GM21723 (cell line): ENCODE measurements around the gene PGGHG.
"Not testable (repeated sequence)": the region's sequence is repeated elsewhere in the genome, so short reads cannot be mapped to it uniquely, and the experiment has no call there.

Experiments used
- ATAC-seq: cut with Tn5 transposase; IDR thresholded peaks from one replicate; pipeline ENCODE4 v1.9.1; 2021; ENCODE audit warnings: mild to moderate bottlenecking, moderate library complexity; ENCODE audit not compliant: unreplicated experiment

Gene PGGHG

DNA sequence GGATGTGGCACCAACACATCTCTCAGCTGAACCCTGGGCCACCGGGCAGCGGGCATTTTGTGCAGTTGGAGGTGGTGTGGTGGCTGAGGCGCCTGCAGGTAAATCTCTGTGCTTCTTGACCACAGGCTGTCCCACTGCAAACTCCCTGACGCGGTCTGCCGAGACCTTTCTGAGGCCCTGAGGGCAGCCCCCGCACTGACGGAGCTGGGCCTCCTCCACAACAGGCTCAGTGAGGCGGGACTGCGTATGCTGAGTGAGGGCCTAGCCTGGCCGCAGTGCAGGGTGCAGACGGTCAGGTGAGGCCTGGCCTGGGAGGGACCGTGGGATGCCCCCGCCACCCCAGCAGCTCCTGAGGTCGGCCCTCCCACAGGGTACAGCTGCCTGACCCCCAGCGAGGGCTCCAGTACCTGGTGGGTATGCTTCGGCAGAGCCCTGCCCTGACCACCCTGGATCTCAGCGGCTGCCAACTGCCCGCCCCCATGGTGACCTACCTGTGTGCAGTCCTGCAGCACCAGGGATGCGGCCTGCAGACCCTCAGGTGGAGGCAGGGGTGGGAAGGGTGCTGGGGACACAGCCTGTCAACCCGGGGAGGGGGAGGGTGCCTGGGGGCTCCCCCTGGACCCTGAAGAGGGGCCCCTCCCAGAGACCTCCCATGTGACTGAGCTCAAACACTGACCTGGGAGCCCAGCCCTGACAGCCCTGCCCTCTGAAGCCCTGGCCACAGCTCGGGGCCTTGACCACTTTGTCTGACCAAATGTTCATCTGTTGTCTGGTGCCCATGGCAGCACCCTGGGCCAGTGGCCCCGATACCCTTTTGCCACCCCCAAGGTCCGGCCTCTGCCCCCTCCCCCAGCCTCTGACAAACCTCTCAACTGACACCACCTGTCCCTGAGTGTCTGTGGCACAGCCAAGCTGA is 4.6 kb upstream of the PGGHG start:
- no peak for ATAC-seq

DNA sequence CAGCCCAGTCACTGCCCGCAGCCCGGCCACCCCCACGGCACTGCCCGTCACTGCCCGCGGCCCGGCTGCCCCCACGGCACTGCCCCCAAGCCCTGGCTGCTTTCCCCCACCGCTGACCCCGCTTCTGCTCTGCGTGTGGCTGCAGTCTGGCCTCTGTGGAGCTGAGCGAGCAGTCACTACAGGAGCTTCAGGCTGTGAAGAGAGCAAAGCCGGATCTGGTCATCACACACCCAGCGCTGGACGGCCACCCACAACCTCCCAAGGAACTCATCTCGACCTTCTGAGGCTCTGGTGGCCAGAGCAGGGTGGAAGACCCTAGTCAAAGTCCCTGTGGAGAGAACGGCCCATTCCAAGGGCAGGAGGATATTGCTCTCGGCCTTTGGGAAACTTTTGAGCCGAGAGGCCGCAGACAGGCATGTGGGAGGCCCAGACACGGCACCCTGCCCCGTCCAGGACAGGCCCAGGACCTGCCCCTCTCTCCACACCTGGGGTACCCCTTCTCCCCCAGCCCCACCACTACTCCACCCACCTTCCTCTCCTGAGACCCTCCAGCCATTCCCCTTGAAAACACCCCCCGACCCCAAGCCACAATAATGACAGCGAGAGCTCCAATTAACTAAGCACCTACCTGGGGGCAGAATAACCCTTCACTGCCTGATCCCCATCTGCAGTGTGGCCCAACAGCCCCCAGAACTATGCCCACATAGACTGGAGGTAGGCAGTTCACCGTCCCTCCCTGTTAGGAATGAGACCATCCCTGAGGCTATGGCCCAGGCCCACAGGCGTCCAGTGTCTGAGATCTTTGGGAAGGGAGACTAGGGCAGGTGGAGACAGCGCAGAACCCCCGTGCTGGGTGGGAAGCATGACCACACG is 3.7 kb upstream of the PGGHG start:
- ATAC-seq, result no peak

DNA sequence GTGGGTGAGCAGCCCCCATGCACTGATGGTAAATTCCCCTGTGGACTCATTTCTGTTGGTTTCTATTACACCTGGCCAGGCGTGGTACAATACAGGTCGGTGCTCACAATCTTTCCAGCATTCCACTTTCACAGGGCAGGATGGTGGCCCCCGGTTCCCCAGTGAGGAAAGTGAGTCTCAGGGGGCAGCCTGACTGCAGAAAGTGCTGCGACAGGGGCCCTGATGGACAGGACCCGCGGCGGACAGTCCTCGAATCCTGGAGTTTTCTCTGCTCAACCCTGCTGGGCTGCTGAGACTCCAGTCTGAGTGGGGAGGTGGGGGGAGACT is 3.1 kb upstream of the PGGHG start:
- no peak for ATAC-seq

DNA sequence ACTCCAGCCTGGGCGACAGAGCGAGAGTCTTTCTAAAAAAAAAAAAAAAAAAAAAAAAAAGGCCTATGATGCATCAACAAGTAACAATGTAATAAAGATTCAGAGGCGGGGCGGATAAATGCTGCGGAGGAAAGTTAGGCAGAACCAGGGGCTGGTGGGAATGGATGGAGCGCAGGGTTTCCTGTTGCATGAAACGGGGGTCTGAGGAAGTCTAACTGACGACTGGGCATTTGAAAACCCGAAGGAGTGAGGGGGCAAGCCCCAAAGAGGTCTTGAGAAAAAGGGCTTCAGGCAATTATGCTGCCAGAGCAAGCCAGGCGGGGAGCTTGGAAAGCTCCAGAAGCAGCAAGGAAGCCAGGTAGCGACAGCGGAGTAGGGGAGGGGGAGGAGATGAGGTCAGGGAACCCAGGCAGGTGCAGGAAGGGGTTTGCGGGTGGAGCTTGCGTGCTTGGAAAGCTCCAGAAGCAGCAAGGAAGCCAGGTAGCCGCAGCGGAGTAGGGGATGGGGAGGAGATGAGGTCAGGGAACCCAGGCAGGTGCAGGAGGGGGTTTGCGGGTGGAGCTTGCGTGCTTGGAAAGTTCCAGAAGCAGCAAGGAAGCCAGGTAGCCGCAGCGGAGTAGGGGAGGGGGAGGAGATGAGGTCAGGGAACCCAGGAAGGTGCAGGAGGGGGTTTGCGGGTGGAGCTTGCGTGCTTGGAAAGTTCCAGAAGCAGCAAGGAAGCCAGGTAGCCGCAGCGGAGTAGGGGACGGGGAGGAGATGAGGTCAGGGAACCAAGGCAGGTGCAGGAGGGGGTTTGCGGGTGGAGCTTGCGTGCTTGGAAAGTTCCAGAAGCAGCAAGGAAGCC is 1.7 kb upstream of the PGGHG start:
- not testable (repeated sequence) for ATAC-seq

DNA sequence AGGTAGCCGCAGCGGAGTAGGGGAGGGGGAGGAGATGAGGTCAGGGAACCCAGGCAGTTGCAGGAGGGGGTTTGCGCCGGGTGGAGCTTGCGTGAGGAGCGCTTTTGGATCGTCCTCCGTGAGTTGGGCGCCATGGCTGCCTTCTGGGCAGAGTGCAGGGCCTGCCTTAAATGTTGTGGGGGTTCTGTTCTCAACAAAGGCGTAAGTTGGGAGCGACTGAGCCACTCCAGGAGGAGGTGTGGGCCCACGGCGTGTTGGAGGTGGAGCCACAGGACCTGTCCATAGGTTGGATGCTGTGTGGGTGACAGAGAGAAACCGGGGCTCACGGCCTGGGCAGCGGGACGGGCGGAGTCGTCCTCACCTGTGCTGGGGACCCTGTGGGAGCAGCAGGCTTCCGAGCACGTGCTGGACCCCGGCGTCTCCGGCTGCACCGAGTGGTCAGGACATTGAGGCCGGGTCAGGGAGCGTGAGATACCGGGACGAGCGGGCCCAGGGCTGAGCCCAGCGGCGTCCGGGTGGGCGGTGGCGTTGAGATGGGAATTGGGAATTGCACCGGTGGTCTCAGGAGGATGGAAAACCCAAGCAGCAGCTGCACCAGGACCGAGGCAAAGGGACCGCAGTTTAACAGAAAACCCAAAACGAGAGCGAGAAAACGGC is 977 bp upstream of the PGGHG start:
- no peak for ATAC-seq

DNA sequence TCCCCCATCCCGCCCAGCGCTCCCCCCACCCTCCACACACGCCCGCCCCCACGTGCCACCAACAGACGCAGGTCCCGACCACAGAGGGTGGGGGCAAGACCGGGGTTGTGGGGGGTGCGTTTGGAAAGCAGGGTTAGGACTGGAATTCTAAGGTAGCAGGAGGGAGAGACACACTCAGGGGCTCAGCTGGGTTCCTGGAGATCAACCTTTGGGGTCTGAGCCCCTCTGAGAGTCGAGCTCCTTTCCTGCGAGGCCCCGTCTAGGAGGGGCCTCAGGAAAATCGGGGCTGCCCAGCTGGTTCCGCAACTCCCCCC is 429 bp downstream of the PGGHG start:
- ATAC-seq, result no peak

DNA sequence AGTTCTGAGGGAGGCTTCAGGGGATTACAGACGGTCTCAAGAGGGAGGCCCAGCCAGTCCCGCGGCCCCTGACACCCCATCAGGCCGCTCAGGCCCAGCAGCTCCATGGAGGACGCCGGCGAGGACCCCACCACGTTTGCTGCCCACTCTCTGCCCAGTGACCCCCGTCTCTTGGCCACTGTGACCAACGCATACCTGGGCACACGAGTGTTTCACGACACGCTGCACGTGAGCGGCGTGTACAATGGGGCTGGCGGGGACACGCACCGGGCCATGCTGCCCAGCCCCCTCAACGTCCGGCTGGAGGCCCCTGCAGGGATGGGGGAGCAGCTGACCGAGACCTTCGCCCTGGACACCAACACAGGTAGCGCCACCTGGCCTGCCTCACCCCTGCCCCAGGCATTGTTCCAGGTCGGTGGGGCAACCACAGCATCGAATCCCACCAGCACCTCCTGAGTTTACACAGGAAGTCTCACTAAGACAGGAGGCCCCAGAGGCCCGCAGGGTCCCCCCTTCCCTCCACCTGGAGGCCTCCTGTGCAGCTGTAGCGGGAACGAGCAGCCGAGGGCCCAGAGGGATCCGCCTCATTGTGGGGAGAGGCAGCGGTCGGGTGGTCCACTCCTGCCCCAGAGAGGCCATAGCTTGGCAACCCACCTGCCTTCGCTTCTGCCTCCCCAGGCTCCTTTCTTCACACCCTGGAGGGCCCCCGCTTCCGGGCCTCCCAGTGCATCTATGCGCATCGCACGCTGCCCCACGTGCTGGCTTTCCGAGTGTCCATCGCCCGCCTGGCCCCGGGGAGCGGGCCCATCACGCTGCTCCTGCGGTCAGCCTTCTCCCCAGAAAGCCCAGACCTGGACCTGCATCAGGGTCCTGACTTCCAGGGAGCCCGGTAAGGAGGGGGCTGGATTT is 1.0 kb downstream of the PGGHG start:
- ATAC-seq, result no peak

DNA sequence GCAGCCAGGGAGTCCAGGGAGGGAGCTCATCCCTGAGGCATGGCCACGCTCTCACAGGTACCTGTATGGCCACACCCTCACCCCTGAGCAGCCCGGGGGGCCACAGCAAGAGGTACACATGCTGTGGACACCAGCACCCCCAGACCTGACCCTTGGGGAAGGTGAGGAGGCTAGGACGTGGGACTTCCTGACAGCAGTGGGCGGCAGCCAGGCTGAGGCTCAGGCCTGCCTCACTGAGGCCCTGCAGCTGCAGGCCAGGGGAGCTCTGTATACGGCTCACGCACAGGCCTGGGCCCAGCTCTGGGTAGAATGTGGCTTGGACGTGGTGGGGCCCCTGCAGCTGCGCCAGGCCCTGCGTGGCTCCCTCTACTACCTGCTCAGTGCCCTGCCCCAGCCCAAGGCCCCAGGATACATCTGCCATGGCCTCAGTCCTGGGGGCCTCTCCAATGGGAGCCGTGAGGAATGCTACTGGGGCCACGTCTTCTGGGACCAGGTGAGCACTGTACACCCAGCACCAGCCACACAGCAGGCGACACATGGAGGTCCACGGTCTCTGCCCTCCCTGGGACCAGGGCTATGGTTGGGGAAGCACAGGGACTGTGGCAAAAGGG is 1.8 kb downstream of the PGGHG start:
- no peak for ATAC-seq

DNA sequence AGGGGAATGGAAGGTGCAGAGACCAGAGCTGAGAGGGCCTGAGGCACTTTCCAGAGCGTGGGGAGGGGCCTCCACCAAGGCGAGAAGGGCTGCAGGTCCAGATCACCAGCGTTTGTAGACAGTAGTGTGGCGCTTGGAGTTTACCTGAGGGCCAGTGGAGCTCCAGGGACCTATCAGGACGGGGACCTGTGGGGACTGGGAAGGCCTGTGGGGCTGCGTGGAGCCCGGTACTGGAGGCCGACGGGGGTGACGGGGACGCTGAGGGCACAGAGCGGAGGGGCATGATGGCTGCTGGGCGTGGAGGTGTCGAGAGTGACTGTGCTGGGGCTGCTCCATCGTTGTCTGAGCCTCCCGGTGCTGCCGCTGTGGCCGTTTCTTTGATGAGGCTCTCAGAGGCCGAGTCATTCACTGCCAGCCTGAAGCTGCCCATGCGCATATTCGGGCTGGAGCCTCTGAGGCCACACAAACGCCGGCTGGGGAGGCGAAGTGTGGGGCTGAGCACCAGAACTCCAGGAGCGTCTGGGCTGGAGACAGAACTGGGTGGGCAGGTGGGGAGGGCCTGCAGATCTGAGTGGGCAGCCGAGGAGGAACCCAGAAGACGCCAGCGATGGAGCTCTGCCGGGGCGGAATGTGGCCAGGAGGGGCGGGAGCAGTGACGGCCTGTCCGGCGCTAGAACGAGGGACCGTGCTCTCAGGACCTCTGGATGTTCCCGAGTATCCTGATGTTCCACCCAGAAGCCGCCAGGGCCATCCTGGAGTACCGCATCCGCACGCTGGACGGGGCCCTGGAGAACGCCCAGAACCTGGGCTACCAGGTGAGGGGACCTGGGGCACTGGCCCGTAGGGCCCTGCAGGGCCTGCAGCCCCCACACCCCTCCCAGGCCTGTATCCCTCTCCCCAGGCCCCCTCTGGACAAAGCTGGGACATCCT is 2.6 kb downstream of the PGGHG start:
- ATAC-seq, result no peak

DNA sequence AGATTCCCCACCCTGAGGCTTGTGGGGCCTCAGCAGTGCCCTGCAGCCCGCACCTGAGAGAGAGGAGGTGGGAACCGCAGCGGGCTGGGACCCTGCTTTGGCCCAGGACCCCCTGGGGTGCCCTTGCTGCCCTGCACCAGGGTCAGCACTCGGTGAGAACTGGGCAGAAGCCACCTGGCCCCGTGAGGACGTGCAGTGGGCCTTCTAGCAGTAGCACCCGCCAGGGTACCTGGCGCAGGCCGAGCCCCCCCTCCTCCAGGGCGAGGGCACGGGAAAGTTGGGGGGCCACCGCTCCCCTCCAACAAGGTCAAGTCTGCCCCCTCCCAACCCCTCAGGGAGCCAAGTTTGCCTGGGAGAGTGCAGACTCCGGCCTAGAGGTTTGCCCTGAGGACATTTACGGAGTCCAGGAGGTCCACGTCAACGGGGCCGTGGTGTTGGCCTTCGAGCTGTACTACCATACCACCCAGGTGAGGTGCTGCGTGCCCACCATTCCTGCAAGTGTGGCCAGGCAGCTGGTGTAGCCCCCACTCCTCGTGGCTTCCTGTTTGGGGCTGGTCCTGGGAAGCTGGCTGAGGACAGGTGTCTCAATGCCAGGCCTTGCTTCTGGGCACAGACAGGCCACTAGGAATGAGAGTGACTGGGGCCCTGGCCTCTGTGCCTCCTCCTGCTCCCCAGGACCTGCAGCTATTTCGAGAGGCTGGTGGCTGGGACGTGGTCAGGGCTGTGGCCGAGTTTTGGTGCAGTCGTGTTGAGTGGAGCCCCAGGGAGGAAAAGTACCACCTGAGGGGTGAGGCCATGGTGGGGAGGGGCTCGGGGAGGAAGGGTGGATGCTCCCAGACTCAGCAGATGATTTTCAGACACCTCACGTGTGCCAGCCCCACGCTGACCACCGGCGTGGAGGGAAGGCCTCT is 3.5 kb downstream of the PGGHG start:
- ATAC-seq, result no peak

DNA sequence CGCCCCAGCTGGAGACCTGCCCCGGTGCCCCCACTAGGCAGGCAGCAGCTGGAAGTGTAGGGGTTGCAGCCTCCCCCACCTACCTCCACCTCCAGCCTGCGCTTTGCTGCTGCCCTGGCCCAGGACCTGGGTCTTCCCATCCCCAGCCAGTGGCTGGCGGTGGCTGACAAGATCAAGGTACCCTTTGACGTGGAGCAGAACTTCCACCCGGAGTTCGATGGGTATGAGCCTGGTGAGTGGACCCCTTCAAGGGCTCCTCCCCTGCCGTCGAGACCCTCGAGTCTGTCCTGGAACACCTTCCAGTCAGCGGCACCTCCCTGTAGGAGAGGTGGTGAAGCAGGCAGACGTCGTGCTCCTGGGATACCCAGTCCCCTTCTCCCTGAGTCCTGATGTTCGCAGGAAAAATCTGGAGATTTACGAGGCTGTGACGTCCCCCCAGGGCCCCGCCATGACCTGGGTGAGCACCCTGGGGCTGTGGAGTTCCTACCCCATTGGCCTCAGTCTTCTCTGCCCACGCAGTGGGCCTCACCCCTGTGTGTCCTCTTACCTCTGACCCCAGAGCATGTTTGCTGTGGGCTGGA is 4.4 kb downstream of the PGGHG start:
- ATAC-seq, result no peak

DNA sequence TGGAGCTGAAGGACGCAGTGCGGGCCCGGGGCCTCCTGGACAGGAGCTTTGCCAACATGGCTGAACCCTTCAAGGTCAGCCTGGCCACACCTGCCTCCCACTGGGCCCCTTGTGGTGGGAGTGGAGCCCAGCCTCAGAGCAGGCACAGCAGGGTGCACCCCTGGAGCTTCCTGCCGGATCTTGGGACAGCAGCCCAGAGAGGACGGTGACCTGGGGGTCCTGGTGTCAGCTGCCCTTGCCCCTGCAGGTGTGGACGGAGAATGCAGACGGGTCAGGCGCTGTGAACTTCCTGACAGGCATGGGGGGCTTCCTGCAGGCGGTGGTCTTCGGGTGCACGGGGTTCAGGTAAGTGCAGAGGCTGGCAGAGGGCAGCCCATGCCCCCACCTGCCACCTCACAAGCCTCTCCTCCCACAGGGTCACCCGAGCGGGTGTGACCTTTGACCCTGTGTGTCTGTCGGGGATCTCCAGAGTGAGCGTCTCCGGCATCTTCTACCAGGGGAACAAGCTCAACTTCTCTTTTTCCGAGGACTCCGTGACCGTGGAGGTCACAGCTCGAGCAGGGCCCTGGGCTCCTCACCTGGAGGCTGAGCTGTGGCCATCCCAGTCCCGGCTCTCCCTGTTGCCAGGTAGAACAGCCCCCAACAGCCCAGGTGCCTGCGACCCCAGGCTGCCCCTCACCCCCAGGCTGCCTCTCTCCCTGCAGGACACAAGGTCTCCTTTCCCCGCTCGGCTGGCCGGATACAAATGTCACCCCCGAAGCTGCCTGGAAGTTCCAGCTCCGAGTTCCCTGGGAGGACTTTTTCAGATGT is 5.1 kb downstream of the PGGHG start:
- no peak for ATAC-seq

DNA sequence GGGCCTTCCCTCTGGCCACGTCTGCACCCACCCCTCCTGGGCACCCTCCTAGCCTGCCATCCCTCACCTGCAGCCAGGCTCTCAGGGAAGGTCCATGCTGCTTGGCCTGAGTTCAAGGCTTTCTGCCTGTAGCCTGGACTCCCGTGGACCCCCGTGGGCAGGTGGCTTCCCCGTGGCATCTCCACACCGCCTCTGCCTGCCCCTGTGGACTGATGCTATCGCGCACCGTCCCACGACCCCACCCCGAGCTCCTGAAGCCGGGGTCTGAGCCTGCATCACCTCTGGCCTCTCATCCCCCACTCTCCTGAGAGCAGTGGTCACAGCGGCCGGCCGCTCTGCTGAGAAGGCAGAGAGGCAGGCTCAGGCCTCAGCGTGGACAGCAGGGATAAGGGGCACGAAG is 5.9 kb downstream of the PGGHG start:
- no peak for ATAC-seq

DNA sequence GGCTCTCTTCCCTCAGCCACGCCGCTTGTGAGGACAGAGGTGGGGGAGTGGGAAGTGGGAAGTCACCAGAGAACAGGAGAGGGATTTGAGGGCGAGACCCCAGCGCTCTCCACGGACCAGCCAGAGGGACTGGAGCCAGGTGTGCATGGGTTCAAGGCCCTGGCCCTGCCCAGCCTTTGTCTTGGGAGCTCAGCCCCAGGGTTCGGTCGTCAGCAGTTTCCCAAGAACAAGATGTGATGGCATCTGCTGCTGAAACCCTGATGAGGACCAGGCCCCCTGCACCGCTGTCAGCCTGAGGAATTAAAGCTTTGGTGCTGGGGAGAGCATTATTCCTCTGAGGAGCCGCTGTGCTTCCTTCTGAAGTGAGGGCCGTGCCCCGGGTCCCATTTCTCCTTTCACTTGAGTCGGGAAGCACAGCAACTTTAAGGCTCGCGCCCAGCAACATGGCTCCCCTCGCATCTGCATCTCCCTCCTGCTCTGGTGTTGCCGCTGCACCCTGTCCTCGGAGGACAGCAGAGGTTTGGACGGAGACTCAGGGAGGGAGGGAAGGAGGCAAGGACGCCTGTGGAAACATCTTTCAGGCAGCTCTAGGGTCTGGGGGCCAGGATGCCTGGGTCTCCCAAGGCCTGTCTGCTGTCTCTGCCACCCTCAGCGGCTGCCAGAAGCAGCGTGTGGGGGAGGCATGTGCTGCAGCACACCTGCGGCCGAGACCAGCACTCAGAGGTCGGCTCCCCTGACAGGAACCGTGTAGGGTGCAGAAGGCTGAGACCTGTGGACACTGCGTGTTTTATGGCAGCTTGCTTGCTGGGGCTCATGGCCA is 6.6 kb downstream of the PGGHG start:
- no peak for ATAC-seq
